HEK293 (cell line): ENCODE data around the gene BCKDHA.

Experiments
- HOXA7 ChIP-seq: sonication (generic); formaldehyde crosslinking; IDR thresholded peaks from 2 replicates; pipeline ENCODE4 v1.8.1; 2022; ENCODE audit warnings: missing genetic modification reagents, borderline replicate concordance
- SCRT1 ChIP-seq: fragments of 450-650 bp; formaldehyde crosslinking; IDR thresholded peaks from 2 replicates; pipeline ENCODE4 v1.5.1; 2016; ENCODE audit warnings: missing biosample characterization, missing genetic modification characterization, borderline replicate concordance
- SETDB1 ChIP-seq: IDR thresholded peaks from one replicate; pipeline ENCODE4 v1.6.1; 2017; ENCODE audit warnings: mild to moderate bottlenecking, low read length, moderate library complexity, mixed read lengths; ENCODE audit not compliant: insufficient read length
- SP7 ChIP-seq: fragments of 450-650 bp; formaldehyde crosslinking; IDR thresholded peaks from 2 replicates; pipeline ENCODE4 v1.5.1; 2016; ENCODE audit warnings: missing biosample characterization, missing genetic modification characterization
- ZFP3 ChIP-seq: fragments of 450-650 bp; formaldehyde crosslinking; IDR thresholded peaks from 2 replicates; pipeline ENCODE4 v1.5.1; 2016; ENCODE audit warnings: low read depth, missing biosample characterization, missing genetic modification characterization
- ZNF174 ChIP-seq: fragments of 450-650 bp; formaldehyde crosslinking; IDR thresholded peaks from 2 replicates; pipeline ENCODE4 v1.5.0; 2017; ENCODE audit warnings: missing biosample characterization, mild to moderate bottlenecking, missing genetic modification characterization
- ZNF24 ChIP-seq: fragments of 450-650 bp; formaldehyde crosslinking; IDR thresholded peaks from 2 replicates; pipeline ENCODE4 v1.5.1; 2016; ENCODE audit warnings: missing biosample characterization, missing genetic modification characterization
- ZNF302 ChIP-seq: fragments of 450-650 bp; formaldehyde crosslinking; IDR thresholded peaks from 2 replicates; pipeline ENCODE4 v1.5.1; 2016; ENCODE audit warnings: missing biosample characterization, missing genetic modification characterization, low read depth
- ZNF768 ChIP-seq: fragments of 450-650 bp; formaldehyde crosslinking; IDR thresholded peaks from 2 replicates; pipeline ENCODE4 v1.5.1; 2018; ENCODE audit warnings: missing biosample characterization, mild to moderate bottlenecking, missing genetic modification characterization
- TF ChIP-seq, protein P1 (sequence below): fragments of 450-650 bp; formaldehyde crosslinking; IDR thresholded peaks from 2 replicates; pipeline ENCODE4 v1.5.1; 2016; ENCODE audit warnings: missing biosample characterization, missing genetic modification characterization
- TF ChIP-seq, protein P2 (sequence below): fragments of 450-650 bp; formaldehyde crosslinking; IDR thresholded peaks from 2 replicates; pipeline ENCODE4 v1.5.1; 2016; ENCODE audit warnings: missing biosample characterization, missing genetic modification characterization, borderline replicate concordance
- TF ChIP-seq, protein P3 (sequence below): fragments of 450-650 bp; formaldehyde crosslinking; IDR thresholded peaks from 2 replicates; pipeline ENCODE4 v1.5.1; 2016; ENCODE audit warnings: missing biosample characterization, missing genetic modification characterization
- TF ChIP-seq, protein P4 (sequence below): sonication (generic); formaldehyde crosslinking; IDR thresholded peaks from 2 replicates; pipeline ENCODE4 v1.8.1; 2022; ENCODE audit warnings: mild to moderate bottlenecking, moderate library complexity, missing genetic modification reagents

GRCh38 chr19:41363753-41364523 lies 33.7 kb upstream of the BCKDHA start, which contains the start of gene B9D2:
- TF ChIP-seq, protein P1, sequence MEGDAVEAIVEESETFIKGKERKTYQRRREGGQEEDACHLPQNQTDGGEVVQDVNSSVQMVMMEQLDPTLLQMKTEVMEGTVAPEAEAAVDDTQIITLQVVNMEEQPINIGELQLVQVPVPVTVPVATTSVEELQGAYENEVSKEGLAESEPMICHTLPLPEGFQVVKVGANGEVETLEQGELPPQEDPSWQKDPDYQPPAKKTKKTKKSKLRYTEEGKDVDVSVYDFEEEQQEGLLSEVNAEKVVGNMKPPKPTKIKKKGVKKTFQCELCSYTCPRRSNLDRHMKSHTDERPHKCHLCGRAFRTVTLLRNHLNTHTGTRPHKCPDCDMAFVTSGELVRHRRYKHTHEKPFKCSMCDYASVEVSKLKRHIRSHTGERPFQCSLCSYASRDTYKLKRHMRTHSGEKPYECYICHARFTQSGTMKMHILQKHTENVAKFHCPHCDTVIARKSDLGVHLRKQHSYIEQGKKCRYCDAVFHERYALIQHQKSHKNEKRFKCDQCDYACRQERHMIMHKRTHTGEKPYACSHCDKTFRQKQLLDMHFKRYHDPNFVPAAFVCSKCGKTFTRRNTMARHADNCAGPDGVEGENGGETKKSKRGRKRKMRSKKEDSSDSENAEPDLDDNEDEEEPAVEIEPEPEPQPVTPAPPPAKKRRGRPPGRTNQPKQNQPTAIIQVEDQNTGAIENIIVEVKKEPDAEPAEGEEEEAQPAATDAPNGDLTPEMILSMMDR: no peak
- TF ChIP-seq, protein P2, sequence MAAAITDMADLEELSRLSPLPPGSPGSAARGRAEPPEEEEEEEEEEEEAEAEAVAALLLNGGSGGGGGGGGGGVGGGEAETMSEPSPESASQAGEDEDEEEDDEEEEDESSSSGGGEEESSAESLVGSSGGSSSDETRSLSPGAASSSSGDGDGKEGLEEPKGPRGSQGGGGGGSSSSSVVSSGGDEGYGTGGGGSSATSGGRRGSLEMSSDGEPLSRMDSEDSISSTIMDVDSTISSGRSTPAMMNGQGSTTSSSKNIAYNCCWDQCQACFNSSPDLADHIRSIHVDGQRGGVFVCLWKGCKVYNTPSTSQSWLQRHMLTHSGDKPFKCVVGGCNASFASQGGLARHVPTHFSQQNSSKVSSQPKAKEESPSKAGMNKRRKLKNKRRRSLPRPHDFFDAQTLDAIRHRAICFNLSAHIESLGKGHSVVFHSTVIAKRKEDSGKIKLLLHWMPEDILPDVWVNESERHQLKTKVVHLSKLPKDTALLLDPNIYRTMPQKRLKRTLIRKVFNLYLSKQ (tag by site-specific recombination): no peak
- TF ChIP-seq, protein P3, sequence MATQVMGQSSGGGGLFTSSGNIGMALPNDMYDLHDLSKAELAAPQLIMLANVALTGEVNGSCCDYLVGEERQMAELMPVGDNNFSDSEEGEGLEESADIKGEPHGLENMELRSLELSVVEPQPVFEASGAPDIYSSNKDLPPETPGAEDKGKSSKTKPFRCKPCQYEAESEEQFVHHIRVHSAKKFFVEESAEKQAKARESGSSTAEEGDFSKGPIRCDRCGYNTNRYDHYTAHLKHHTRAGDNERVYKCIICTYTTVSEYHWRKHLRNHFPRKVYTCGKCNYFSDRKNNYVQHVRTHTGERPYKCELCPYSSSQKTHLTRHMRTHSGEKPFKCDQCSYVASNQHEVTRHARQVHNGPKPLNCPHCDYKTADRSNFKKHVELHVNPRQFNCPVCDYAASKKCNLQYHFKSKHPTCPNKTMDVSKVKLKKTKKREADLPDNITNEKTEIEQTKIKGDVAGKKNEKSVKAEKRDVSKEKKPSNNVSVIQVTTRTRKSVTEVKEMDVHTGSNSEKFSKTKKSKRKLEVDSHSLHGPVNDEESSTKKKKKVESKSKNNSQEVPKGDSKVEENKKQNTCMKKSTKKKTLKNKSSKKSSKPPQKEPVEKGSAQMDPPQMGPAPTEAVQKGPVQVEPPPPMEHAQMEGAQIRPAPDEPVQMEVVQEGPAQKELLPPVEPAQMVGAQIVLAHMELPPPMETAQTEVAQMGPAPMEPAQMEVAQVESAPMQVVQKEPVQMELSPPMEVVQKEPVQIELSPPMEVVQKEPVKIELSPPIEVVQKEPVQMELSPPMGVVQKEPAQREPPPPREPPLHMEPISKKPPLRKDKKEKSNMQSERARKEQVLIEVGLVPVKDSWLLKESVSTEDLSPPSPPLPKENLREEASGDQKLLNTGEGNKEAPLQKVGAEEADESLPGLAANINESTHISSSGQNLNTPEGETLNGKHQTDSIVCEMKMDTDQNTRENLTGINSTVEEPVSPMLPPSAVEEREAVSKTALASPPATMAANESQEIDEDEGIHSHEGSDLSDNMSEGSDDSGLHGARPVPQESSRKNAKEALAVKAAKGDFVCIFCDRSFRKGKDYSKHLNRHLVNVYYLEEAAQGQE (tag by site-specific recombination): no peak
- TF ChIP-seq SCRT1 (tag by site-specific recombination): no peak
- TF ChIP-seq SETDB1: no peak
- TF ChIP-seq ZNF24 (tag by site-specific recombination): no peak
- TF ChIP-seq, protein P4, sequence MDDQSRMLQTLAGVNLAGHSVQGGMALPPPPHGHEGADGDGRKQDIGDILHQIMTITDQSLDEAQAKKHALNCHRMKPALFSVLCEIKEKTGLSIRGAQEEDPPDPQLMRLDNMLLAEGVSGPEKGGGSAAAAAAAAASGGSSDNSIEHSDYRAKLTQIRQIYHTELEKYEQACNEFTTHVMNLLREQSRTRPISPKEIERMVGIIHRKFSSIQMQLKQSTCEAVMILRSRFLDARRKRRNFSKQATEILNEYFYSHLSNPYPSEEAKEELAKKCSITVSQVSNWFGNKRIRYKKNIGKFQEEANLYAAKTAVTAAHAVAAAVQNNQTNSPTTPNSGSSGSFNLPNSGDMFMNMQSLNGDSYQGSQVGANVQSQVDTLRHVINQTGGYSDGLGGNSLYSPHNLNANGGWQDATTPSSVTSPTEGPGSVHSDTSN: no peak
- no peak for TF ChIP-seq ZNF768 (tag by site-specific recombination)
- peak; percentile 10; the same call in 1 of the 2 replicates for TF ChIP-seq SP7
- TF ChIP-seq HOXA7 (CRISPR knock-in tag): no peak
- TF ChIP-seq ZNF302: no peak
- no peak for TF ChIP-seq ZFP3
- TF ChIP-seq ZNF174 (tag by site-specific recombination): no peak
